HCT116 (cell line): ENCODE results near the gene CFDP1. TPM values are rescaled to one million over a fixed set of nuclear protein-coding genes. Genes with fewer than 3 reads are reported as not detected.

Source experiments
- ATAC-seq: fragments of 200-7000 bp; cut with Tn5 transposase; 2 replicates; pipeline ENCODE4 v1.9.1; 2020; ENCODE audit warnings: mild to moderate bottlenecking, moderate library complexity
- BruUV-seq: library from RNA; stranded (reverse); fragments of 400-500 nt; replicated peaks from 2 replicates; lab custom pipeline; 2021; lab: Mats Ljungman, UMichigan
- CTCF ChIA-PET: fragments of 300-600 bp; sonication (Branson Sonifier 250); formaldehyde crosslinking; loops from one replicate; lab custom pipeline; 2021; ENCODE audit warnings: antibody characterized with exemption; lab: Charles Lee
- POLR2A ChIA-PET: fragments of 300-600, 350-600 bp; sonication (Branson Sonifier 250); formaldehyde crosslinking; loops from one replicate; lab custom pipeline; 2021; ENCODE audit warnings: antibody characterized with exemption; lab: Charles Lee
- RAD21 ChIA-PET, 2 experiments: fragments of 300-600 bp; sonication (Branson Sonifier 250); formaldehyde crosslinking; loops; one replicate each; lab custom pipeline; 2023; ENCODE audit warnings: low total read pairs in 2 of 2; ENCODE audit not compliant: uncharacterized antibody in 2 of 2, unreplicated experiment in 2 of 2, low non-redundant PET in 1 of 2; lab: Charles Lee
- DNase-seq: peaks from one replicate; pipeline ENCODE4 v3.0.0-alpha.2; 2010; ENCODE audit warnings: low read depth, low spot score
- H2AFZ ChIP-seq: fragments of 200-600 bp; shearing (Covaris generic), sonication (generic); 2 replicates; pipeline ENCODE4 v1.6.1; 2017; ENCODE audit warnings: low read depth, mixed run types, mixed read lengths, antibody characterized with exemption, low read length; ENCODE audit not compliant: poor library complexity, severe bottlenecking
- H3K27ac ChIP-seq: 2 replicates; pipeline ENCODE4 v1.5.1; 2012; ENCODE audit warnings: low read depth, low read length
- H3K27me3 ChIP-seq: fragments of 200-600 bp; sonication (generic); 2 replicates; pipeline ENCODE4 v1.6.1; 2016; ENCODE audit warnings: mixed run types, low read length, mixed read lengths; ENCODE audit not compliant: insufficient read depth
- H3K36me3 ChIP-seq, 2 experiments: fragments of 200-500 bp in 1 of 2; fragments of 200-600 bp in 1 of 2; sonication (Bioruptor generic) in 1 of 2; sonication (generic) in 1 of 2; 2 replicates each; pipeline versions ENCODE4 v1.5.1 to v1.6.1; 2014 to 2016; ENCODE audit warnings: low read length in 2 of 2, inconsistent platforms in 1 of 2, mixed read lengths in 1 of 2, mixed run types in 1 of 2; ENCODE audit not compliant: insufficient read depth in 2 of 2, control insufficient read depth in 1 of 2
- H3K4me1 ChIP-seq, 2 experiments: fragments of 200-600 bp in 1 of 2; sonication (generic) in 1 of 2; 2 replicates each; pipeline versions ENCODE4 v1.5.1 to v1.6.1; 2012 to 2017; ENCODE audit warnings: low read length in 2 of 2, inconsistent platforms in 1 of 2, mild to moderate bottlenecking in 1 of 2, mixed read lengths in 1 of 2, mixed run types in 1 of 2, moderate library complexity in 1 of 2; ENCODE audit not compliant: insufficient read depth in 2 of 2, control insufficient read depth in 1 of 2
- H3K4me2 ChIP-seq: fragments of 200-600 bp; sonication (generic); 2 replicates; pipeline ENCODE4 v1.6.1; 2017; ENCODE audit warnings: mixed run types, low read length, mixed read lengths
- H3K4me3 ChIP-seq, 2 experiments: fragments of 200-600 bp in 1 of 2; sonication (generic) in 1 of 2; replicated peaks in 1 of 2; 2 replicates each; pipeline ENCODE4 v1.5.1; 2011 to 2016; ENCODE audit warnings: low read length in 2 of 2, control low read depth in 1 of 2, low read depth in 1 of 2, mild to moderate bottlenecking in 1 of 2, mixed read lengths in 1 of 2, mixed run types in 1 of 2
- H3K79me2 ChIP-seq: fragments of 200-600 bp; sonication (generic); 2 replicates; pipeline ENCODE4 v1.6.1; 2017; ENCODE audit warnings: mild to moderate bottlenecking, mixed run types, low read length, moderate library complexity, mixed read lengths; ENCODE audit not compliant: insufficient read depth
- H3K9ac ChIP-seq: fragments of 200-600 bp; sonication (generic); 2 replicates; pipeline ENCODE4 v1.6.1; 2016; ENCODE audit warnings: low read length, mixed read lengths
- H3K9me2 ChIP-seq: fragments of 200-600 bp; sonication (generic), shearing (Covaris generic); 2 replicates; pipeline ENCODE4 v1.6.1; 2017; ENCODE audit warnings: mixed run types, mild to moderate bottlenecking, moderate library complexity; ENCODE audit not compliant: insufficient read depth
- H3K9me3 ChIP-seq, 2 experiments: fragments of 200-500 bp in 1 of 2; fragments of 200-600 bp in 1 of 2; sonication (Bioruptor generic) in 1 of 2; sonication (generic) in 1 of 2; 2 replicates each; pipeline ENCODE4 v1.6.1; 2014 to 2017; ENCODE audit warnings: low read length in 2 of 2, mixed read lengths in 2 of 2, inconsistent platforms in 1 of 2, low read depth in 1 of 2, mild to moderate bottlenecking in 1 of 2, mixed run types in 1 of 2, moderate library complexity in 1 of 2; ENCODE audit not compliant: control insufficient read depth in 1 of 2, insufficient read depth in 1 of 2
- H4K20me1 ChIP-seq: fragments of 200-600 bp; sonication (generic), shearing (Covaris generic); 2 replicates; pipeline ENCODE4 v1.6.1; 2017; ENCODE audit warnings: mixed run types, mild to moderate bottlenecking, moderate library complexity; ENCODE audit not compliant: insufficient read depth
- CEBPB ChIP-seq: IDR thresholded peaks from 2 replicates; pipeline ENCODE4 v1.6.1; 2012; ENCODE audit warnings: low read depth
- EZH2 ChIP-seq: fragments of 200-600 bp; sonication (generic); IDR thresholded peaks from 2 replicates; pipeline ENCODE4 v1.6.1; 2017; ENCODE audit warnings: antibody characterized with exemption, mixed run types
- JUND ChIP-seq: IDR thresholded peaks from 2 replicates; pipeline ENCODE4 v1.6.1; 2012
- POLR2A ChIP-seq: IDR thresholded peaks from 2 replicates; pipeline ENCODE4 v1.7.0; 2011; ENCODE audit warnings: borderline replicate concordance; ENCODE audit not compliant: insufficient read depth, insufficient read length; ENCODE audit errors: extremely low read depth
- POLR2AphosphoS5 ChIP-seq: IDR thresholded peaks from 2 replicates; pipeline ENCODE4 v1.6.1; 2011; ENCODE audit warnings: mild to moderate bottlenecking, low read depth, low read length, moderate library complexity
- SP1 ChIP-seq: IDR thresholded peaks from 2 replicates; pipeline ENCODE4 v1.6.1; 2012; ENCODE audit warnings: low read depth
- SRF ChIP-seq: IDR thresholded peaks from 2 replicates; pipeline ENCODE4 v1.6.1; 2012; ENCODE audit warnings: low read depth
- TCF7L2 ChIP-seq: IDR thresholded peaks from 2 replicates; pipeline ENCODE4 v1.7.0; 2011; ENCODE audit warnings: borderline replicate concordance, inconsistent platforms; ENCODE audit not compliant: insufficient read depth, insufficient read length; ENCODE audit errors: extremely low read depth
- YY1 ChIP-seq: IDR thresholded peaks from 2 replicates; pipeline ENCODE4 v1.6.1; 2011; ENCODE audit warnings: low read length, low read depth, moderate library complexity, mild to moderate bottlenecking; ENCODE audit not compliant: insufficient replicate concordance; ENCODE audit errors: extremely low read depth
- ZFX ChIP-seq: fragments of 450-650 bp; IDR thresholded peaks from 2 replicates; pipeline ENCODE4 v1.6.1; 2017
- ZNF274 ChIP-seq: fragments of 200-500 bp; sonication (Bioruptor generic); IDR thresholded peaks from 2 replicates; pipeline ENCODE4 v1.6.1; 2014; ENCODE audit warnings: mild to moderate bottlenecking, low read depth, low read length, inconsistent platforms
- intact Hi-C: fragments of 100-400 bp; cut with micrococcal nuclease; formaldehyde crosslinking; loops from 2 replicates; pipeline ENCODE4 v1.10.0; 2022
- total RNA-seq: library from RNA; stranded (reverse); gene quantifications from one replicate; pipeline ENCODE4 v1.2.1, GENCODE V29; 2021; ENCODE audit not compliant: unreplicated experiment
- TF ChIP-seq, protein P1 (sequence below): IDR thresholded peaks from 2 replicates; pipeline ENCODE4 v1.6.1; 2012; ENCODE audit warnings: low read depth
- TF ChIP-seq, protein P2 (sequence below): IDR thresholded peaks from 2 replicates; pipeline ENCODE4 v1.6.1; 2012
- TF ChIP-seq, protein P3 (sequence below), 3 experiments: fragments of 200-600 bp in 1 of 3; sonication (generic) in 1 of 3; IDR thresholded peaks in 2 of 3; conservative IDR thresholded peaks in 1 of 3; 2 replicates each; pipeline ENCODE4 v1.5.1; 2012 to 2017; ENCODE audit warnings: low read depth in 2 of 3, low read length in 2 of 3, antibody characterized with exemption in 1 of 3, borderline replicate concordance in 1 of 3, control low read depth in 1 of 3, mild to moderate bottlenecking in 1 of 3, mixed read lengths in 1 of 3, mixed run types in 1 of 3, moderate library complexity in 1 of 3; ENCODE audit not compliant: insufficient read depth in 1 of 3

The CFDP1 gene
- total RNA-seq, 1 experiment from 2014 or later = 45.3 TPM

DNA sequence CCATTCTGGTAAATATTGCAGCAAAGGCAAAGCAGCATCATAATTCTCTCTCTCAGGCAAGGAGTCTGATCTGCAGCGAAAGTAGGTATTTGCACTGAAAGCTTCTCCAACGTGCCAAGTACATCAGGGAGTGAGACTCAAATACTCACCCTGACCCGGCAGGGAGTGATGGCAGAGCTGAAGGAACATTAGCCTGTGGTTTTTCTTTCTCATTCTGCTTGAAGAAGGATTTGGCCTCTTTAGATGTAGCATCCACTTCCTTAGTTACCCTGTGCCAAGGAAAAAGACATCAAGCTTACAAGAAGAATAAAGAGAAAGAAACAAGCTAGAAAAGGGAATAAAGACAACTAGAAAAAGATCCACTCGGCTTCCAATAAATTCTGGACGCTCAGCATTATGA is 38.4 kb downstream of the CFDP1 start:
- Histone ChIP-seq H3K27me3 (no peaks in the 10 kb centered on the region), H3K36me3 (peaks cover 0 to 16% of the 10 kb centered on the region in 2 experiments; a peak in 2 of 4 replicates), H3K9me2 (no peaks in the 10 kb centered on the region), H3K9me3 (no peaks in the 10 kb centered on the region), H4K20me1 (no peaks in the 10 kb centered on the region), H3K9ac (no peak overlapping the region), H3K4me2 (no peak overlapping the region), H3K27ac (no peak overlapping the region), H3K4me3 (no peak overlapping the region), H3K4me1 (no peaks in the 10 kb centered on the region), H2AFZ (no peak overlapping the region)
- no peak for DNase-seq
- ChIA-PET RAD21 (interaction anchor here in 1 of 2 experiments (1.2 kb wide), 1 partner anchor 196 kb away, joined by 3 read pairs; no protein-coding TSS in a partner anchor), CTCF (interaction anchor here (1.5 kb wide), 1 partner anchor 9 kb away, joined by 5 read pairs; no protein-coding TSS in a partner anchor), POLR2A (no interaction called here)
- BruUV-seq = no TSS peak
- ATAC-seq = no peak
- intact Hi-C loops = no loop called here
- TF ChIP-seq SRF (no peak), EZH2 (no peak), JUND (no peak), TCF7L2 (no peak), ZNF274 (no peak), POLR2AphosphoS5 (no peak), POLR2A (no peak), YY1 (no peak), ZFX (no peak), CEBPB (no peak), SP1 (no peak)
- TF ChIP-seq, protein P1, sequence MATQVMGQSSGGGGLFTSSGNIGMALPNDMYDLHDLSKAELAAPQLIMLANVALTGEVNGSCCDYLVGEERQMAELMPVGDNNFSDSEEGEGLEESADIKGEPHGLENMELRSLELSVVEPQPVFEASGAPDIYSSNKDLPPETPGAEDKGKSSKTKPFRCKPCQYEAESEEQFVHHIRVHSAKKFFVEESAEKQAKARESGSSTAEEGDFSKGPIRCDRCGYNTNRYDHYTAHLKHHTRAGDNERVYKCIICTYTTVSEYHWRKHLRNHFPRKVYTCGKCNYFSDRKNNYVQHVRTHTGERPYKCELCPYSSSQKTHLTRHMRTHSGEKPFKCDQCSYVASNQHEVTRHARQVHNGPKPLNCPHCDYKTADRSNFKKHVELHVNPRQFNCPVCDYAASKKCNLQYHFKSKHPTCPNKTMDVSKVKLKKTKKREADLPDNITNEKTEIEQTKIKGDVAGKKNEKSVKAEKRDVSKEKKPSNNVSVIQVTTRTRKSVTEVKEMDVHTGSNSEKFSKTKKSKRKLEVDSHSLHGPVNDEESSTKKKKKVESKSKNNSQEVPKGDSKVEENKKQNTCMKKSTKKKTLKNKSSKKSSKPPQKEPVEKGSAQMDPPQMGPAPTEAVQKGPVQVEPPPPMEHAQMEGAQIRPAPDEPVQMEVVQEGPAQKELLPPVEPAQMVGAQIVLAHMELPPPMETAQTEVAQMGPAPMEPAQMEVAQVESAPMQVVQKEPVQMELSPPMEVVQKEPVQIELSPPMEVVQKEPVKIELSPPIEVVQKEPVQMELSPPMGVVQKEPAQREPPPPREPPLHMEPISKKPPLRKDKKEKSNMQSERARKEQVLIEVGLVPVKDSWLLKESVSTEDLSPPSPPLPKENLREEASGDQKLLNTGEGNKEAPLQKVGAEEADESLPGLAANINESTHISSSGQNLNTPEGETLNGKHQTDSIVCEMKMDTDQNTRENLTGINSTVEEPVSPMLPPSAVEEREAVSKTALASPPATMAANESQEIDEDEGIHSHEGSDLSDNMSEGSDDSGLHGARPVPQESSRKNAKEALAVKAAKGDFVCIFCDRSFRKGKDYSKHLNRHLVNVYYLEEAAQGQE = no peak
- TF ChIP-seq, protein P2, sequence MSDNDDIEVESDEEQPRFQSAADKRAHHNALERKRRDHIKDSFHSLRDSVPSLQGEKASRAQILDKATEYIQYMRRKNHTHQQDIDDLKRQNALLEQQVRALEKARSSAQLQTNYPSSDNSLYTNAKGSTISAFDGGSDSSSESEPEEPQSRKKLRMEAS = no peak
- TF ChIP-seq, protein P3, sequence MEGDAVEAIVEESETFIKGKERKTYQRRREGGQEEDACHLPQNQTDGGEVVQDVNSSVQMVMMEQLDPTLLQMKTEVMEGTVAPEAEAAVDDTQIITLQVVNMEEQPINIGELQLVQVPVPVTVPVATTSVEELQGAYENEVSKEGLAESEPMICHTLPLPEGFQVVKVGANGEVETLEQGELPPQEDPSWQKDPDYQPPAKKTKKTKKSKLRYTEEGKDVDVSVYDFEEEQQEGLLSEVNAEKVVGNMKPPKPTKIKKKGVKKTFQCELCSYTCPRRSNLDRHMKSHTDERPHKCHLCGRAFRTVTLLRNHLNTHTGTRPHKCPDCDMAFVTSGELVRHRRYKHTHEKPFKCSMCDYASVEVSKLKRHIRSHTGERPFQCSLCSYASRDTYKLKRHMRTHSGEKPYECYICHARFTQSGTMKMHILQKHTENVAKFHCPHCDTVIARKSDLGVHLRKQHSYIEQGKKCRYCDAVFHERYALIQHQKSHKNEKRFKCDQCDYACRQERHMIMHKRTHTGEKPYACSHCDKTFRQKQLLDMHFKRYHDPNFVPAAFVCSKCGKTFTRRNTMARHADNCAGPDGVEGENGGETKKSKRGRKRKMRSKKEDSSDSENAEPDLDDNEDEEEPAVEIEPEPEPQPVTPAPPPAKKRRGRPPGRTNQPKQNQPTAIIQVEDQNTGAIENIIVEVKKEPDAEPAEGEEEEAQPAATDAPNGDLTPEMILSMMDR (IDR thresholded peaks at IDR 0.05 in 2 of 3, conservative IDR thresholded peaks at IDR 0.05 in 1 of 3; ENCODE audit: borderline replicate concordance in 1 of 3, insufficient read depth in 1 of 3, low read depth in 2 of 3, low read length in 2 of 3) = no peak
- TF ChIP-seq, all 23 proteins: peak for 0
- peaks cover 2% of the 10 kb centered on the region; the same call in 1 of the 2 replicates for H3K79me2 ChIP-seq
